DMS114 treated with DMSO at 0.1 percent for 48 hours (cell line): ENCODE measurements around the gene HNF1A.
"Not testable (repeated sequence)": the region's sequence is repeated elsewhere in the genome, so short reads cannot be mapped to it uniquely, and the experiment has no call there.

Experiments
- DNase-seq: peaks from one replicate; lab custom pipeline; 2025; ENCODE audit not compliant: unreplicated experiment; lab: John Stamatoyannopoulos, UW

The HNF1A gene

DNA sequence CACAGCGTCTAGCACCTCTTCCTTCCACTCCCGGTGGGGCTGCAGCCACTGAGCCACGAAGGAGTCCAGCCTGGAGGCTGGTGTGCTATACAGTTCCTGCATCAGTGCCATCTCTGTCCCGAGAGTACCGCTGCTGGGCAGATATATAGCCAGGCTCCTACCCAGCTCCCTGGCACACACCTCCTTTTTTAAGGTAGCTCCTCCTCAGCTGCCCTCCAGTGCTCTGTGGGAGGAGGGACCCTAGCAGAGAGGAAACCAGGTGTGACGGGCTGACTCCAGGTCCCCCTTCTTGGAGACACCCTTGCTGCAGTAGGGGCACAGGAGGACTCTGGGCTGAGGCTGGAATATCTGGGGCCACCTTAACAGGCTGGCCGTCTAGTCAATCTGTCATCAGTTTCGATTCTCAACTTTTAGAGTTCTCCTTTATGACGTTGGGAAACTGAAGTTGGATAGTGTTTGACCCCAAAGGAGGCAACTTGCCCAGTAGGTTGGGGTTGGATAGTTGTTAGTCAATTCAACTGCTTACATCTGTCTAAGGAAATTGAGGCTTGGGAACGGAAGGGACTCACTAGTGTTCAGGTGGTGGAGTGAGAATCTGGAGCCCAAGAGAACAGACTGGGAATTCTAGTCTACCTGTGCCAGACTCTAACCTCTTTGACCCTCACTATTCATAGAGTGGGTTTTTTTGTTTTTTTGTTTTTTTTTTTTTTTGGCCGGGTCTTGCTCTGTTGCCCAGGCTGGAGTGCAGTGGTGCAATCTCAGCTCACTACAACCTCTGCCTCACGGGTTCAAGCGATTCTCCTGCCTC, 60.7 kb downstream of the HNF1A start, which contains the start of gene OASL:
Gene OASL (minus strand): TSS at position 386 of the 808 bp plus-strand sequence. CDS start 275 bp downstream, at position 111.
- peak; percentile 29 for DNase-seq

DNA sequence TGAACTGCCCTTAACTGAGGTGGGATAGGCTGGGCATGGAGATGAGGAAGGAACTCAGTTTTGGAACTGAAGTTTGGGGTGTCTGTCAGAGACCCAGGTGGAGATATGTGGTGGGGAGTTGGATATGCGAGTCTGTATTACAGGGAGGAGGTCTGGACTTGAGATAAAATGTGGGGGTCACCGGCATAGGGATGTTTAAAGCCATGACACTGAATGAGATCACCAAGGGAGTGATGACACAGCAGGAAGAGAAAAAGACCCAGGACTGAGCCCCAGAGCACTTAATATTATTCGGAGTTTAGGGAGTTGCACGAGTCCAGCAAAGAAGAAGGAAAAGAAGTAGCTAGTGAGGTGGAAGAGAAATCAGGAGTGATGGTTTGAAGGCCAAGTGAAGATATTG, 64.7 kb downstream of the HNF1A start:
- no peak for DNase-seq

DNA sequence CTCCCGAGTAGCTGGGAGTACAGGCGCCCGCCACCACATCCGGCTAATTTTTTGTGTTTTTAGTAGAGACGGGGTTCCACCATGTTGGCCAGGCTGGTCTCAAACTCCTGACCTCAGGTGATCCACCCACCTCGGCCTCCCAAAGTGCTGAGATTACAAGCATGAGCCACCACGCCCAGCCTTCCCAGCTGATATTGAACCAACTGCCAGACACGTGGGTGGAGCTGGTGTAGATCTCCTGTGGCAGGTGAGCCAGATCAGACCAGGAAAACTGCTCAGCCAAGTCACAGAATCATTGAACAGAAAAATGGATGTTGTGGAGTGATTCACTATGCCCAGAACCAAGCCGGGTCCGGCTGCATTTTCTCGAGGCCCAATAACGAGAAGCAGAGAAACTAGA, 69.1 kb downstream of the HNF1A start:
- DNase-seq, result not testable (repeated sequence)

DNA sequence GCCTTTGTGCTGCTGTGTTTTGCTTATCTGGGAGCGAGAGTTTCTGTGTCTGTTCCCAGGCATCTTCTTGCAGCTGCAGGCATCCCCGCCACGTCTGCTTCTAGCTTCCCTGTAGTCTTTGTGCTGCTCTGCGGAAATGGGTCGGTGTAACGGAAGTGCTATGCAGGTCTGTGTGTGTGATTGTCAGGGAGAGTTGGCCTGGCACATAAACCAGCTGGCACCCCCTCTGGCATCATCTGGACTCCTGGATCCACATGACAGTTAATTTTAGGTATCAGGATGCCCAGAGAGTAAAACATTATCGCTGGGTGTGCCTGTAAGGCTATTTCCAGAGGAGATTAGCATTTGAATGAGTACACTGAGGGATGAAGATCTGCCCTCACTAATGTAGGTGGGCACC, 70.1 kb downstream of the HNF1A start:
- DNase-seq, result no peak

DNA sequence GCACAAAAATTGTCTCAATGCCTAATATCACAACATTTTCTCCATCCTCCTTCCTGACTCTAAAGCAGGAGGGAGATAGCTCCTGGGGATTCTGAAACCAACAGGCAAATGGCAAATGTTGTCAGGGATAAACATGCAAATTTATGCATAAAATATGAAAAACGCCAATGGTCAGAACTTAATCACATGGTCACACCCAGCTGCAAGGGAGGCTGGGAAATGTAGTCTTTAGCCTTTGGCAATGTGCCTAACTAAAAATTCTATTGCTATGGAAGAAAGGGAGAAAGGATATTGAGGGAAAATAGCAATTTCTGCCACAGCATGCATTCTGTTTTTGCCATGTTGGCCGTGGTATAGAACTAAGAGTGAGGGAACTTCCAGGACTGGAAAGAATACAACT, 72.4 kb downstream of the HNF1A start:
- DNase-seq, result peak; percentile 7
